ENCODE results near the gene FUT3. TPM values are rescaled to one million over a fixed set of nuclear protein-coding genes. Genes with fewer than 3 reads are reported as not detected.
A peak's percentile ranks its signal among the peaks of the same experiment; 100 is the strongest.

FUT3 gene
- total and polyA plus RNA-seq, 2 of the 4 experiments (the other 2 are of a cell fraction), result not detected

GRCh38 chr19:5809053-5809452 lies 42.2 kb downstream of the FUT3 start:
- no peaks in the 10 kb centered on the region for H3K36me3 ChIP-seq (ENCODE audit: control insufficient read depth, insufficient read depth, low read length)
- H2BK5ac ChIP-seq (ENCODE audit: low read depth, low read length, poor library complexity, severe bottlenecking), result no peak overlapping the region
- dilution Hi-C loops (cut with HindIII; ENCODE audit: low sequenced_read_pairs, unreplicated experiment), result no loop called here
- 96% methylated on average over 3 of the region's 9 CpGs; no CpG with 5 or more reads in 1 of the 2 experiments for WGBS, 2 experiments (ENCODE audit: extremely low coverage in 2 of 2, insufficient read length in 1 of 2)
- H2AK9ac ChIP-seq (replicated peaks; ENCODE audit: low read depth, low read length, poor library complexity), result no peak overlapping the region
- H3K23ac ChIP-seq (ENCODE audit: low read depth, low read length), result no peak overlapping the region
- no peaks in the 10 kb centered on the region for H3K79me1 ChIP-seq (ENCODE audit: low read depth in 1 of 2, low read length in 2 of 2)
- ATAC-seq (ENCODE audit: low read depth) (no peak), DNase-seq (no peak)
- intact Hi-C loops (cut with micrococcal nuclease), result loop anchor here (10.0 kb wide), 1 partner anchor 156 kb away; no protein-coding TSS in a partner anchor
- H3K18ac ChIP-seq (ENCODE audit: low read depth, low read length), result no peak overlapping the region
- H3K4me2 ChIP-seq (ENCODE audit: low read depth, low read length), result no peak overlapping the region
- peaks cover 18% of the 10 kb centered on the region for H3K27me3 ChIP-seq (ENCODE audit: control insufficient read depth, insufficient read depth, low read length)
- no peak overlapping the region for H3K9ac ChIP-seq (ENCODE audit: low read depth, low read length)
- no peaks in the 10 kb centered on the region for H3K9me1 ChIP-seq (ENCODE audit: insufficient read depth, low read length)
- no peak overlapping the region for H3K14ac ChIP-seq (replicated peaks; ENCODE audit: low read depth, low read length)
- in situ Hi-C loops (cut with MboI; ENCODE audit: low sequenced_read_pairs), result loop anchor here (10.0 kb wide), 1 partner anchor 216 kb away; no protein-coding TSS in a partner anchor
- ChIA-PET POLR2A (ENCODE audit: unreplicated experiment) (no interaction called here), CTCF (interaction anchor here (0.6 kb wide), 1 partner anchor 30 kb away, joined by 7 read pairs; no protein-coding TSS in a partner anchor)
- no peak overlapping the region for H4K91ac ChIP-seq (ENCODE audit: insufficient read depth, low read depth, low read length)
- no peak overlapping the region for H2BK15ac ChIP-seq (ENCODE audit: low read depth, low read length)
- no peak overlapping the region for H2BK120ac ChIP-seq (ENCODE audit: low read depth, low read length)
- H2AK5ac ChIP-seq (ENCODE audit: low read depth, low read length), result no peak overlapping the region
- no peak overlapping the region for H2BK20ac ChIP-seq (ENCODE audit: low read depth, low read length)
- no peak overlapping the region for H3K4me3 ChIP-seq (ENCODE audit: insufficient read depth, low read depth, low read length)
- no TSS peak for BruUV-seq (replicated peaks)
- no peak overlapping the region for H3K27ac ChIP-seq (ENCODE audit: insufficient read depth, low read length)
- no peaks in the 10 kb centered on the region for H3K4me1 ChIP-seq (ENCODE audit: control insufficient read depth, insufficient read depth, low read length)
- H4K8ac ChIP-seq (ENCODE audit: low read depth in 2 of 2, low read length in 2 of 2), result no peak overlapping the region
- no peak overlapping the region for H3K4ac ChIP-seq (ENCODE audit: low read depth, low read length)
- H4K5ac ChIP-seq (ENCODE audit: low read depth, low read length), result no peak overlapping the region
- TF ChIP-seq FOS (IDR thresholded peaks at IDR 0.05; ENCODE audit: low read depth, low read length) (no peak), SMC3 (IDR thresholded peaks at IDR 0.05; ENCODE audit: low read depth, low read length) (no peak), RAD21 (IDR thresholded peaks at IDR 0.05; ENCODE audit: low read length) (no peak), CEBPB (IDR thresholded peaks at IDR 0.05; ENCODE audit: low read depth, low read length) (peak; percentile 27; the same call in 1 of the 2 replicates), RCOR1 (IDR thresholded peaks at IDR 0.05; ENCODE audit: insufficient replicate concordance, low read length) (no peak), MAFK (IDR thresholded peaks at IDR 0.05; ENCODE audit: low read depth, low read length) (no peak), ELK1 (IDR thresholded peaks at IDR 0.05; ENCODE audit: borderline replicate concordance, low read depth, low read length) (no peak)
- no peaks in the 10 kb centered on the region for H4K20me1 ChIP-seq (ENCODE audit: insufficient read depth, low read length)
- H2AFZ ChIP-seq (replicated peaks; ENCODE audit: low read length, poor library complexity), result no peak overlapping the region
- H3K9me3 ChIP-seq (ENCODE audit: control insufficient read depth, insufficient read depth, low read length), result no peaks in the 10 kb centered on the region
- no peak overlapping the region for H3K56ac ChIP-seq (ENCODE audit: extremely low read depth, insufficient read depth, low read length)
